ENCODE results near the gene P4HA1. TPM values are rescaled to one million over a fixed set of nuclear protein-coding genes. Genes with fewer than 3 reads are reported as not detected.
"Not testable (repeated sequence)": the region's sequence is repeated elsewhere in the genome, so short reads cannot be mapped to it uniquely, and the experiment has no call there.

Gene P4HA1
- total RNA-seq, 2 experiments from 2014 or later: 48.1 to 49.2 TPM

DNA sequence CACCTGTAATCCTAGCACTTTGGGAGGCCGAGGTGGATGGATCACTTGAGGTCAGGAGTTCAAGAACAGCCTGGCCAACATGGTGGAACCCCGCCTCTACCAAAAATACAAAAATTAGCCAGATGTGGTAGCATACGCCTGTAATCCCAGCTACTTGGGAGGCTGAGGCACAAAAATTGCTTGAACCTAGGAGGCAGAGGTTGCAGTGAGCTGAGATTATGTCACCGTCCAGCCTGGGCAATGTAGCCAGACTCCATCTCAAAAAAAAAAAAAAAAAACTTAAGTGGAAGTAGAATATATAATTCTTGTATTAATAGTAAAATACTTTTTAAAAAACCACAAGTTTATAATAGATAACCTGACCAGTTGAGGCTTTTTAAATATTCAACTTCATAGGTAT lies 112.0 kb downstream of the P4HA1 start:
- POLR2A ChIA-PET; CTCF ChIA-PET; H3K27me3 Mint-ChIP-seq; DNase-seq; H3K4me3 Mint-ChIP-seq; H3K27ac Mint-ChIP-seq; H3K36me3 Mint-ChIP-seq (ENCODE audit: low read depth); H3K4me1 Mint-ChIP-seq: not testable (repeated sequence)
- peaks cover 15% of the 10 kb centered on the region for H3K9me3 Mint-ChIP-seq

DNA sequence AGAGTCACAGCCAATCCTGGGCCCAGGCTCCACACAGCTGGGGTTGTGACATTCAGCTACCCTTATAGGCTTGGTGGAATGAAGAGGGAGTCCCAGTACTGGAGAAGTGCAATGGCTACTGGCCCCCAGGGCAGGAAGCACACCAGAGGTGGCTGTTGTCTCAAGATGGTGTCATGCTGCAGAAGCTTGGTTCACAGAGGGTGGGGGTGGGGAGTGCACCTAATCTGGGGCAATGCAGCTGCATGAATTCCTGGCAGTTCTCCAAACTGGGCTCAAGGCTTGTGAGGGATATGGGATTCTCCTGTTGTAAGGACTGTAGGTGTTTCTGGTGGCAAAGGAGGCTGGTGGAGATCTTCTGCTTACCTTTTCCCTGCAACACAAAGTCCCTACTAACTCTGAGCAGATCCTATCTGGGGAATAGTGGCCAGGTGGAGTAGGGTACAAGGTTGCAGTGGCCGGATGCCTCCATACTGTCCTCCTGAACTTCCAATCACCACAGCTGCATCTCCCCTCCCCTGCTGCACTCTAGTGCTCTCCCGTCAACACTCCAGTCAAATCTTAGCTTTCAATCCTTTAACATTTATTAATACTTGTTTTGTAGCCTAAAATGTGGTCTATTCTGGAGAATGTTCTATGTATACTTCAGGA lies 114.7 kb downstream of the P4HA1 start:
- ChIA-PET CTCF (no interaction called here), POLR2A (no interaction called here)
- Mint-ChIP-seq H3K27ac (no peak overlapping the region), H3K36me3 (ENCODE audit: low read depth) (peaks cover 11% of the 10 kb centered on the region), H3K4me1 (no peaks in the 10 kb centered on the region), H3K9me3 (peaks cover 35% of the 10 kb centered on the region), H3K4me3 (no peak overlapping the region), H3K27me3 (peaks cover 10% of the 10 kb centered on the region)
- no peak for DNase-seq

DNA sequence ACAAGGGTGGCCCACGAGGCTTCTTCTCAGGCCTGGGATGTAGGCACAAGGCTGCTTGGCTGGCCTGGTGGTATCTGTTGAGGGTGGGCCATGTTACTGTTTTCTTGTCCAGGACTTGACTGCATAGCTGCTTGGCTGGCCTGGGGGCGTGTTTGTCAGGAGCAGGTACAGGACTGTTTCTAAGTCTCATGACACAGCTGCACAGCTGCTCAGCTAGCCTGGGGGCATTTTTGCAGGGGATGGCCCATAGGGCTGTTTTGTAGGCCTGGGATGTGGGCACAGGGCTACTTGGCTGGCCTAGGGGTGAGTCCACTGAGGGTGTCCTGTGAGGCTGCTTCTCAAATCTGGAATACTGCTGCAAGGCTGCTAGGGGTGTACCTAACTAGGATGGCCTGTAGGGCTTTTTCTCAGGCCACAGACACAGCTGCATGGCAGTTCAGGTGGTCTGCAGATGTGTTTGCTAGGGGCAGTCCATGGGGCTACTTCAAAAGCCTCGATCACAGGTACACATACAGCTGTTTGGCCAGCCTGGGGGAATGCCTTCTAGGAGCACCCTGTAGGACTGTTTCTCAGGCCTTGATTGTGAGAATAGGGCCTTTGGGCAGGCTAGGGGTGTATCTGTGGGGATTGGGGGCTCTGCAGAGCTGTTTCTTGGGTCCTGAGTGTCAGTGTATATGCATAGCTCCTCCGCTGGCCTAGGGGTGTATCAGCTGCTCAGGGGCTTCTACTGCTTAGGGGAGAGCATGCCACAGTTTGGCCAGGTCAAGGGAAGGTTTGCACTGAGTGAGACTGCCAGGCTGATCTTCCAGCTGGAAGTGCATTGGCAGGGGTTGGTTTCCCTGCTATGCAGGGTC lies 115.4 kb downstream of the P4HA1 start:
- Mint-ChIP-seq H3K4me3 (no peak overlapping the region), H3K4me1 (no peaks in the 10 kb centered on the region), H3K36me3 (ENCODE audit: low read depth) (peaks cover 14% of the 10 kb centered on the region), H3K27me3 (peaks cover 11% of the 10 kb centered on the region), H3K9me3 (peaks cover 39% of the 10 kb centered on the region), H3K27ac (no peak overlapping the region)
- DNase-seq: no peak
- POLR2A ChIA-PET: no interaction called here
- CTCF ChIA-PET: no interaction called here

DNA sequence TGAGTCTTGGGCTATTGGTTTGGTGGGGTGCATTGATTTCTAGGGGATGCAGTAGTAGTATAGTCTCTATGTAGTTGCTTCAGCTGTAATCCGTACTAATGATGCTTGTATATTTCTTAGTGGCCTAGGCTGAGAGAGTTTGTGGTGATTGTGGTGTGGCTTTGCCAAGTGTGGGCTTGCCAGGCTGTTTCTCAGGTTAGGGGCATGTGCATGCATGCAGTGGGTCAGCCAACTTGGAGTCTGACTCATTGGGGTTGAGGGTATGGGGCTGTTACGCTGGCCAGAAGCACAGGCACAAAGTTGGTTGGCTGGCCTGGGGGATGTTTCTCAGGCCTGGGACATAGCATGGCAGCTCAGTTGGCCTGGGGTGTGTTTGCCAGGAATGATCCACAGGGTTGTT lies 116.3 kb downstream of the P4HA1 start:
- H3K27me3 Mint-ChIP-seq: peaks cover 14% of the 10 kb centered on the region

DNA sequence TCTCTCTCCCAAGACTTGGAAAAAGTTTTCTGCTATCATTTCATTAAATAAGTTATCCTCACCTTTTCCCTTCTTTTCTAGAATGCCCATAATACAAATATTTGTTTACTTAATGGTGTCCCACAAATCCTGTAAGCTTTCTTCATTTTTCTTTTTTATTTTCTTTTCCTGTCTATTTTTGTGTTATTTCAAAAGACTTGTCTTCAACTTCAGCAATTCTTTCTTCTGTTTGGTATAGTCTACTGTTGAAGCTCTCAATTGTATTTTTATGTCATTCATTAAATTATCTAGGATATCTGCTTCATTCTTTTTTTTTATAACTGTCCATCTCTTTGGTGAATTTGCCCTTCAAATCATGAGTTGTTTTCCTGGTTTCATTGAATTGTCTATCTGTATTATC lies 117.0 kb downstream of the P4HA1 start:
- ChIA-PET POLR2A (no interaction called here), CTCF (no interaction called here)
- Mint-ChIP-seq H3K9me3 (peaks cover 46% of the 10 kb centered on the region), H3K27me3 (peaks cover 15% of the 10 kb centered on the region), H3K4me1 (no peaks in the 10 kb centered on the region), H3K36me3 (ENCODE audit: low read depth) (peaks cover 14% of the 10 kb centered on the region), H3K27ac (no peak overlapping the region), H3K4me3 (no peak overlapping the region)
- no peak for DNase-seq

More for the DNA sequence above, 116.3 kb downstream of the P4HA1 start:
- no peak for DNase-seq
- Mint-ChIP-seq H3K4me1 (no peaks in the 10 kb centered on the region), H3K27ac (no peak overlapping the region), H3K9me3 (peaks cover 46% of the 10 kb centered on the region), H3K36me3 (ENCODE audit: low read depth) (peaks cover 14% of the 10 kb centered on the region), H3K4me3 (no peak overlapping the region)
- POLR2A ChIA-PET: no interaction called here
- CTCF ChIA-PET: no interaction called here

DNA sequence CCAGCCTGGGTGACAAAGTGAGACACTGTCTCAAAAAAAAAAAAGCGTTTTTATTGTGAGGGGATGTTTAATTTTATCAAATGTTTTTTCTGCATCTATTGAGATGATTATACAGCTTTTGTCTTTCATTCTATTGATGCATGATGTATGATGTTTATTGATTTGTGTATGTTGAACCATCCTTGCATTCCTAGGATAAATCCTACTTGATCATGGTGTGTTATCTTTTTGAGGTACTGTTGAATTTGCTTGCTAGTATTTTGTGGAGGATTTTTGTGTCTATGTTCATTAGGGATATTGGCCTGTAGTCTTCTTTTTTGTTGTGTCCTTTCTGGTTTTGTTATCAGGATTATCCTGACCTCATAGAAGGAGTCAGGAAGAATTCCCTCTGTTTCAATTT lies 119.8 kb downstream of the P4HA1 start:
- no peak overlapping the region for H3K27ac Mint-ChIP-seq
- no peaks in the 10 kb centered on the region for H3K4me1 Mint-ChIP-seq
- H3K27me3 Mint-ChIP-seq: peaks cover 18% of the 10 kb centered on the region
- H3K4me3 Mint-ChIP-seq: no peak overlapping the region
- no peak for DNase-seq
- H3K36me3 Mint-ChIP-seq (ENCODE audit: low read depth): peaks cover 14% of the 10 kb centered on the region
- ChIA-PET POLR2A (no interaction called here), CTCF (no interaction called here)
- H3K9me3 Mint-ChIP-seq: peaks cover 44% of the 10 kb centered on the region

Other genes starting within 250 kb of the P4HA1 start
- gene OIT3, start 203.1 kb downstream of the P4HA1 start, total RNA-seq: not detected
- gene PLA2G12B, start 142.1 kb downstream of the P4HA1 start, total RNA-seq: not detected
- gene NUDT13, start 13.6 kb upstream of the P4HA1 start, total RNA-seq: 1 to 10 TPM; 1.5 to 1.6 TPM
- gene ECD, start 71.1 kb upstream of the P4HA1 start, total RNA-seq: 10 to 100 TPM; 27.1 to 28.5 TPM
- gene FAM149B1, start 71.3 kb upstream of the P4HA1 start, total RNA-seq: 10 to 100 TPM; 15.7 to 17.4 TPM
- gene DNAJC9, start 150.4 kb upstream of the P4HA1 start, total RNA-seq: 10 to 100 TPM; 46.9 to 49.6 TPM
- 10 to 100 TPM; 77.5 to 80.8 TPM for gene MRPS16, start 155.8 kb upstream of the P4HA1 start, total RNA-seq

Data from activated CD4-positive, alpha-beta memory T cell treated with anti-CD3 and anti-CD28 coated beads, Interleukin-2, amount 10 ng/mL, durations not matched to agents 7 days and 5 days (primary cell).